NCI-H146 (cell line): ENCODE data around the gene ZCCHC17.
"Not testable (repeated sequence)": the region's sequence is repeated elsewhere in the genome, so short reads cannot be mapped to it uniquely, and the experiment has no call there.

ENCODE experiments used
- DNase-seq: peaks from one replicate; lab custom pipeline; 2025; lab: John Stamatoyannopoulos, UW

The ZCCHC17 gene

DNA sequence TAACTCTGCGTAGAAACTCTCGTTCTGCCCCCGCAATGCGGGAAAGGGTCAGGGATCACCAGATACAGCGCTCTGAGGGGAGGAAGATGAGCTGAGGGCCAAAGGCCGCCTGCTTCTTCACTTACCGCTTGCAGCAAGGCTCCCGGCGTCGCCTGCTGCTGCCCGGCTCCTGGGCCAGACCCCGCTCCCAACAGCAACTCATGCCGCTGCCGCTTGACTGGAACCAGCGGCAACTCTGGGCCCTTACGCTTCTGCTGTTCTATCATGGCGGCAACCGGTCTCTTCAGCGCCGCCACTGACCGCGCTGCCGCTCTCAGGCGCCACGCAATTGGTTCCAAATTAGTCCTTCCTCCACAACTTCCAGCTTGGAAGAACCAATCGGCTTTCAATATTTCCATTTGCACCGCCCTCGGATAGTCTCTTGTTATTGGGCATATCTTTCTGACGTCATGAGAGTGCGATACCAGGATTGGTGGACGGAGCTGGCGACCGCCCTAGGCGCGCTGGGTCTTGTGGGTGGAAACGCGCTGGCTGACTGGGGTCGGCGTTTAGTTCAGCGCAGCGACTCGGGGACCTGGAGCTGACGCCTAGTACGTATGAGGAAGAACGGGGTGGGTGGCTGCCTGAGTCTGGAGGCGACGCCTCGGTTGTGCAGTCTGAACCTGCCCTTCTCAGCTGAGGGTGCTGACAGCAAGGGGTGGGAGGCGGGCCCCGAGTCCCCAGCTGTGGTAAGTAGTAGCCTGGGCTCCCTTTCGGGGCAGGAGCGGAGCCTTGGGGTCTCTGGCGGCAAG lies at the start of gene ZCCHC17, which contains the start of gene SNRNP40:
Gene ZCCHC17, plus strand, starts transcription at position 547 of the 791 bp plus-strand sequence. CDS start 13,067 bp downstream, outside the sequence.
Gene SNRNP40, minus strand, starts transcription at position 303 of the 791 bp plus-strand sequence. Its CDS starts 37 bp downstream, at position 266.
- DNase-seq: peak; percentile 96

DNA sequence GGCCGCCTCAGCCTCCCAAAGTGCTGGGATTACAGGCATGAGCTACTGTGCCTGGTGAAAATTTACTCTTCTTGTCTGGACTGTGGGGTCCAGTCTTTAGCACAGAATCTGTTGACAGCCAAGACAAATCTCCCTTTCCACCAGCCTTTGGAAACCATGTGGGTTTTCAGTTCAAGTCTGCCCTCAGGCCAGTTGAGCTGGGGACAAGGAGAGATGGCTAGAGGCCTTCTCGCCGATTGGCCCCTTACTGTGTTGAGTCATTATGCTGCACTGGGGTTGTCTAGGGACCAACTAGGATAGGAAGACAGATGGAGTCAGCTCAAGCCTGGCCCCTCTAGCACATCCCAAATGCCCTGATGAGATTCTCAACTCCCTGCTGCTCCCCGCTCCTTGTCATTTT lies 48.6 kb upstream of the ZCCHC17 start:
- DNase-seq: no peak

DNA sequence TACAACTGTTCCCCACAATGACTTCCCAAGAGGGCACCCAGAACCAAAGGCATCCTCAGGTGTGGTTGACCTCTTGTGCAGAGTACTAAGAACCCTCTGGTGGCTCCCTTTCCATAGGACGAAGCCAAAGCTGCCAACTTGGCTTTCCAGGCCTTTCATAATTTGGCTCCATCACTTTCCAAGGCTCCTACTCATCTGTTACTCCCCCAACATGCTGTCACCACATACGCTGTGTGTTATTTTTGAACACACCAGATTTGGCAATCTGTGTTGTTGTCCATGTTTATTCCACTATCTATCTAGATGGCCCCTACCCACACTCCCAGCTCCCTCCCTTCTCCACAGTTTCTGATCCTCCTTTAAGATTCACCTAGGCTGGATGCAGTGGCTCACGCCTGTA lies 47.0 kb upstream of the ZCCHC17 start:
- no peak for DNase-seq

- DNase-seq: no peak
Observed at GRCh38 chr1:31257213-31257612, 39.6 kb upstream of the ZCCHC17 start.

DNA sequence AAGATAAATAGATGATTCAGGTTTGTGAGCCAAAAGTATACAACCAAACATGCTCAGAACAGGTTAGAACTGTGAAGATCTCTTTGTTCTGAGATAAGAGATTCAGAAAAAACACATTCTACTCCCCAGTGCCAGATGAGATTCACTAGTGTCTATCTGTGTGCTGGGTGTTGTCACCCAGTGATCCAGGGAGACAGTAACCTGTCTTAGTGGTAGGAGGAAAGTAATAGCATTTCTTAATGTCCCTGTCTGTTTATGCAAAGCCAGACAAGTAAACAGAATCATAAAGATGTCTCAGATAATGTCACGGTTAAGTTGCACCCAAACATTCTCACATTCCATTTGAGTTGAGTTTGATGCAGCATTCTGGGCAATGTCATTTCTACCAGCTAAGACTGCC lies 38.3 kb upstream of the ZCCHC17 start:
- no peak for DNase-seq

DNA sequence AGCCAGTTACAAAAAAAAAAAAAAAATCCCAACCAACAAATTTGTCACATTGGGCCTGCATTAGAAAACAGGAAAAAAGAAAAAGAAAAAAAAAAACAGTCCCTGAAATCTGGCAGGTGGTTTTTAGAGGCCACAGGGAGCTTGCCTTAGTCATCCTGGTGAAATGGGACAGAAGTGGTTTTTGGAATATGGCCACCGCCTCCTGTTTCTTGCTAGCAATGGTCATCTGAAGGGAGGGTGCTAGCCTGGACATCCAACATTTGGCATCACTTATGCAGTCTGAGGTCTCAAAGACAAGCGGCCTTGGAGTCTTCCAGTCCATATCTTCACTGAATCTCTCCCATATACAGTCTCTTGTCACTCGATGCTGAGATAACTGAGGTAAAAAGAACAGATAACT lies 37.1 kb upstream of the ZCCHC17 start:
- DNase-seq: no peak

DNA sequence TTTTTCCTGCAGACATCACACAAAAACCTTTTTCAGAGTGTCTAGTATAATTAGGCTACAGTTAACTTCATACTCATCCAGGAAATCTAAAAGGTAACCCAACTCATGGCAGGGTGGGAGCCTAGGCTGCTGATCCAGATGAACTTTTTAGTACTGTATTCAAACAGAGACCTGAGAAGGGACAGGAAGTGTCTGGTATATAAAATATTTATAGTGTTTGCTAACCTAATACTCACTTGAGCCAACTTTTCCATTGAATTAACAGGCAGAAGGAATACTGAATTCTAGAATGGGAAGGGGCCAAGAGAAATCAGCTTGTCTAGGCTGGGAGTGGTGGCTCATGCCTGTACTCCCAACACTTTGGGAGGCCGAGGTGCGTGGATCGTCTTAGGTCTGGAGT lies 34.9 kb upstream of the ZCCHC17 start:
- no peak for DNase-seq

DNA sequence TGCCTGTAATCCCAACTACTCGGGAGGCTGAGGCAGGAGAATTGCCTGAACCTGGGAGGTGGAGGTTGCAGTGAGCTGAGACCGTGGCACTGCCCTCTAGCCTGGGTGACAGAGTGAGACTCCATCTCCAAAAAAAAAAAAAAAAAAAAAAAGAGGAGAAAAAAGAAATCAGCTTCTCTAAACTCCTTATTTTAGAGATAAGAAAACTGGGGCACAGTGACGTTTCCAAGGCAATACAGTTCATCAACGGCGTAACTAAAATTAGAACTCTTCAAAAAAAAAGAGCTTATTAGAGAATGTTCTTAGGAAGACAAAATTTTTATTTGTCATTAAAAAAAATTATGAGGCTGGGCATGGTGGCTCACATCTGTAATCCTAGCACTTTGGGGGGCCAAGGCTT lies 34.4 kb upstream of the ZCCHC17 start:
- DNase-seq: not testable (repeated sequence)

DNA sequence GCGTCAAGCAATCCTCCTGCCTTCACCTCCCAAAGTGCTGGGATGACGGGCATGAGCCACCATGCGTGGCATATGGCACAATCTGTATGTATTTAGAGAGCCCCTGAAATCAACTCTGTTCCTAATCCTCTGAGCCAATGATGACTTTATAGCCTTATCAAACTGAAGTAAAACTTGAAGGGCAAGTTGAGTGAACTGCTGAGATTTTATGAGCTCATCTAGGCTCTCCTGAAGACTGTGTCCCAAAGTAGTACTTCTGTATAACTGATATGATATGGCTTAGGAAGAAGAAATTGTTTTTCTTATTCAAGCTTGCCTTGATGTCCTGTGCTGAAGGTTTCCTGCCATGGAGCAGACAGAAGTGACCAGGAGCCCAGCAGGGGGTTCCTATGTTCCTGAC lies 33.4 kb upstream of the ZCCHC17 start:
- no peak for DNase-seq

GRCh38 chr1:31264790-31265386 lies 31.9 kb upstream of the ZCCHC17 start:
- no peak for DNase-seq

GRCh38 chr1:31266547-31266946 lies 30.3 kb upstream of the ZCCHC17 start:
- no peak for DNase-seq

DNA sequence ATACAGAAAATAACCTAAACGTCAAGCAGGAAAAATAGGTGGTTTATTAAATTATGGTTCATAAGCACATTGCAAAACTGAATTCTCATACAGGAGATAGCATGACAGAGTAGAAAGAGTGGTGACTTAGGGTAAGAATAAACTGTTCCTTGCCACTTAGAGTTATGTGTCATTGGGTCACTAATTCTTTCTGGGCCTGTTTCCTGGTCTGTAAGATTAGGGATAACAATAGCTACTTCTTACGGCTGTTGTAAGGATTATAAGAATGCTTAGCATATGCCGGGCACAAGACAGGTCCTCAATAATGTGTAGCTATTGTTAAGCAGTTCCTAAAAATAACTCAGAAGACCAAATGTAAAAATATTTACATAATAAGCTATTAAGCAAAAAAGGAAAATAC lies 24.5 kb upstream of the ZCCHC17 start:
- DNase-seq: no peak

GRCh38 chr1:31273619-31274018 lies 23.2 kb upstream of the ZCCHC17 start:
- no peak for DNase-seq

DNA sequence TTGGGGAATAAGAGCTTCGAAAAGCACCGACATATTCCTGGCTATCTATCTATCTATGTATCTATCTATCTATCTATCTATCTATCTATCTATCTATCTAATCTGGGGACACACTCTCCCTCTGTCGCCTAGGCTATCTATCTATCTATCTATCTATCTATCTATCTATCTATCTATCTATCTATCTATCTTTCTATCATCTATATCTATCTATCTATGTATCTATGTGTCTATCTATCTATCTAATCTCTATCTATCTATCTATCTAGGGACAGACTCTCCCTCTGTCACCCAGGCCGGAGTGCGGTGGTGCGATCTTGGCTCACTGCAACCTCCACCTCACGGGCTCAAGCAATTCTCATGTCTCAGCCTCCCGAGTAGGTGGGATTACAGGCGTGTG lies 14.4 kb upstream of the ZCCHC17 start:
- DNase-seq: not testable (repeated sequence)

DNA sequence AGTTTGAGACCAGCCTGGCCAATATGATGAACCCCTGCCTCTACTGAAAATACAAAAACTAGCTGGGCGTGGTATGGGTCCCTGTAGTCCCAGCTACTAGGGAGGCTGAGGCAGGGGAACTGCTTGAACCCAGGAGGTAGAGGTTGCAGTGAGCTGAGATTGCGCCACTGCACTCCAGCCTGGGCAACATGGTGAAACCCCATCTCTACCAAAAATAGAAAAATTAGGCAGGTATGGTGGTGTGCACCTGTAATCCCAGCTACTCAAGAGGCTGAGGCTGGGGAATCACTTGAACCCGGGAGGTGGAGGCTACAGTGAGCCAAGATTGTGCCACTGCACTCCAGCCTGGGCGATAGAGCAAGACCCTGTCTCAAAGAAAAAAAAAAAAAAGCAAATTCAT lies 9.0 kb upstream of the ZCCHC17 start:
- DNase-seq: not testable (repeated sequence)

DNA sequence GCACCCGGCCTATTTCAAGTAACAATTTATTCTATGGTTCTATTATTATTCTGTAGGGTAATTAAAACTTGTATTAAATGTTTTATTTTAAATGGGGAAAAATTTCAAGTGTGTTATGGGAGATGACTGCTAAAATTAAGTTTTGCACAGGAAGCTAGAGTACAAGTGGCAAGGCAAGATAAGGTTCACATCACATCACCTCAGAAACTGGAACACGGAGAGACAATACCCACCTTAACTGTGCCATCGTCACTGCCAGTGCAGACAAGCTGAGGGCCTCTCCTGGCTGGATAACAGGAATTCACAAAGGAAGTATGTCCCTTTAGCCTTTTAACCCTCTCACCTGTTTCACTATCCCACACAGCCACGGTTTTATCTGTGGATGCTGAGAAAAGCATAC lies 7.8 kb upstream of the ZCCHC17 start:
- DNase-seq: no peak

DNA sequence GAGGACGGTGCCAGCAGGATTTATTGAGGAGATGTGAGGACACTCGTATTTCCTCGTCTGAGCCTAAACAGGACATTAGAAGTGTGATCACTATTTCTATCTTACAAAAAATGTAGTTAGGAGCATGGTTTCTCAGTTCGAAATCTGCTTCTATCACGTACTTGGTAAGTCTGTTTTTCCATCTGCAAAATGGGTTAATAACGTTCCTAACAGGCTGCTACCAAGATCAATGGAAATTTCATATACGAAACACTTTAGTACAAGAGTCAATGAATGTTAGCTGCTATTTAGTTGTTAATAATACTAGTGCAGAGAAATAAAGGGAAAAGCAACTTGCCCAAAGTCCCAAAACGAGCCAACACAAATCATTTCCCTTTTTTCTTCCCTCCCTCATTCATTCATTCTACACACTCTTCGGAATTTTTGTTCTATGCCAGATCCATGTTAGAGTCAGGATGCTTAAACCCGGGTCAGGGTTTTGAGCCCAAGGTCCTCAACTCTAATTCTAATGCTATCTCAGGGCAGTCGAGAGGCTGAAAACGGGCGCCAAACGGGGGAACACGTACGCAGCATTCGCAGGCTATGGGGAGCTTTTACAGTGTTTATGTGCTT lies 852 bp upstream of the ZCCHC17 start:
- DNase-seq: no peak

GRCh38 chr1:31297277-31298247 lies 730 bp downstream of the ZCCHC17 start:
- peak; percentile 15 for DNase-seq

DNA sequence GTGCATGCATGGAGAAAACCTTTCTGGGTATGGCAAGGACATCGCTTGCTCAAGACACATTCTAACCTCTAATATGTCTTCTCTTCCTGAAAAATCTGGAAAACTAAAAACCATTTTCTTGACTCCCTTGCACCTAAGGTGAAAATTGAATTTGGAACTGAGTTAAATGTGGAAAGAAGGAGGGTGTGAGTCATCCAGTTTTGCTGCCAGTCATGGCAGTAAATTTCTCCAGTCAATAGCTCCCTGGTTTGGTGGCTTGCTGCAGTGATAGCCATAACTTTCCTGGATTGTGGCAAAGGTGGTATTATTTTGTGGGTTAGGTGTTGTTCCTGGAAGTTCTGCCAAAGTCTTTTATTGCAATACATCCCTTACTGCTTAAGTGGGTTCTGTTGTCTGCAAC lies 2.5 kb downstream of the ZCCHC17 start:
- DNase-seq: no peak

DNA sequence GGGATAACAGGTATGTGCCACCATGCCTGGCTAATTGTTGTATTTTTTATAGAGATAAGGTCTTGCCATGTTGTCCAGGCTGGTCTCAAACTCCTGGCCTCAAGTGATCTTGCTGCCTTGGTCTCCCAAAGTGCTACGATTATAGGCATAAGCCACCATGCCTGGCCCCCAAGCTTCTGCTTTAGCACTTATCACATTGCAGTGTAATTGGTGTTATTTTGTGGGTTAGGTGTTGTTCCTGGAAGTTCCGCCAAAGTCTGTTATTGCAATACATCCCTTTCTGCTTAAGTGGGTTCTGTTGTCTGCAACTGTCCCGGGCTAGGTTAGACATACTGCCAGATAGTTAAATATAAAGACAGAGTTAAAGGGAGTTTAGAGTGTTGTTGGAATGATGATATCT lies 3.4 kb downstream of the ZCCHC17 start:
- no peak for DNase-seq

DNA sequence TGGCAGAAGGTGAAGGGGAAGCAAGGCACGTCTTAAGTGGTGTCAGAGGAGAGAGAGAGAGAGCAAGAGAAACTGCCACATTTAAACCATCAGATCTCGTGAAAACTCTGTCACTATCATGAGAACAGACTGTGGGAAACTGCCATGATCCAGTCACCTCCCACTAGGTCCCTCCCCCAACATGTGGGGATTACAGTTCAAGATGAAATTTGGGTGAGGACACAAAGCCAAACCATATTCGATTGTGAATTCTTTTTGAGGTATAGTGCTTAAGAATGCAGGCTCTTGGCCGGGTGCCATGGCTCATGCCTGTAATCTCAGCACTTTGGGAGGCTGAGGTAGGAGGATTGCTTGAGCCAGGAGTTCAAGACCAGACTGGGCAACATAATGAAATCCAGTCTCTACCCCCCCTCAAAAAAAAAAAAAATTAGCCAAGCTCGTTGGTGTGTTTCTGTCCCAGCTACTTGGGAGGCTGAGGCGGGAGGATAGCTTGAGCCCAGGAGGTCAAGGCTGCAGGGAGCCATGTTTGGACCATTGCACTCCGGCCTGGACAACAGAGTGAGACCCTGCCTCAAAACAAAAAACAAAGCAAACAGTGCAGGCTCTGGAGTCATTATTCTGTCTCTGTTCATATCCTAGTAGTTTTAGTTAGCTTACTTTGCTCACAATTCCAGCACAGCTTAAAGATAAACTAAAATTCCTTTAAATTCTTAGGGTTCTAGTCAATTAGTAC lies 6.0 kb downstream of the ZCCHC17 start:
- DNase-seq: no peak
